ENCODE data around the gene MED27. TPM values are rescaled to one million over a fixed set of nuclear protein-coding genes. Genes with fewer than 3 reads are reported as not detected.
A peak's percentile ranks its signal among the peaks of the same experiment; 100 is the strongest.

The MED27 gene
- total and polyA plus RNA-seq, 7 donors = 10.7 to 24.4 (median 14.2) TPM

- peak in 1 of 2 donors; percentile 52 for DNase-seq
These were observed 235.5 kb downstream of the MED27 start for GRCh38 chr9:131843989-131844744.

GRCh38 chr9:131841765-131842318 is 237.8 kb downstream of the MED27 start:
- Histone ChIP-seq H3K4me3 (no peak overlapping the region), H3K27me3 (ENCODE audit: insufficient read depth in 3 of 3, low read length in 2 of 3) (peaks cover 0 to 52% (median 15%) of the 10 kb centered on the region in 3 donors), H3K4me1 (no peaks in the 10 kb centered on the region), H3K27ac (no peak overlapping the region), H3K9me3 (no peaks in the 10 kb centered on the region), H3K36me3 (ENCODE audit: insufficient read depth in 1 of 2, low read depth in 1 of 2) (no peaks in the 10 kb centered on the region)
- ATAC-seq (no peak), DNase-seq (no peak)
- TF ChIP-seq CTCF (IDR thresholded peaks at IDR 0.05) = no peak
- 73 to 74% (median 73%) methylated on average over 30 of the region's 30 CpGs for WGBS, 3 donors
- intact Hi-C loops (cut with DNase I) = no loop called here

More at GRCh38 chr9:131843989-131844744, 235.5 kb downstream of the MED27 start:
- intact Hi-C loops (cut with DNase I) = no loop called here
- peaks cover 0 to 36% (median 10%) of the 10 kb centered on the region in 3 donors for H3K27me3 ChIP-seq (ENCODE audit: insufficient read depth in 3 of 3, low read length in 2 of 3)
- WGBS, 3 donors = 83 to 86% (median 85%) methylated on average over 32 to 33 of the region's 33 CpGs
- ATAC-seq = no peak
- no peak overlapping the region for H3K27ac ChIP-seq
- H3K4me1 ChIP-seq = no peaks in the 10 kb centered on the region
- H3K9me3 ChIP-seq = no peaks in the 10 kb centered on the region
- H3K4me3 ChIP-seq = no peak overlapping the region
- TF ChIP-seq CTCF (IDR thresholded peaks at IDR 0.05) = no peak
- no peaks in the 10 kb centered on the region for H3K36me3 ChIP-seq (ENCODE audit: insufficient read depth in 1 of 2, low read depth in 1 of 2)

GRCh38 chr9:131840751-131841702 is 238.6 kb downstream of the MED27 start:
- H3K9me3 ChIP-seq = no peaks in the 10 kb centered on the region
- ATAC-seq (no peak), DNase-seq (peak in 1 of 2 donors; percentile 30)
- WGBS, 3 donors = 75 to 83% (median 79%) methylated on average over 25 of the region's 25 CpGs
- TF ChIP-seq CTCF (IDR thresholded peaks at IDR 0.05) = no peak
- intact Hi-C loops (cut with DNase I) = no loop called here
- H3K4me3 ChIP-seq = no peak overlapping the region
- peaks cover 0 to 58% (median 19%) of the 10 kb centered on the region in 3 donors for H3K27me3 ChIP-seq (ENCODE audit: insufficient read depth in 3 of 3, low read length in 2 of 3)
- H3K4me1 ChIP-seq = no peaks in the 10 kb centered on the region
- no peaks in the 10 kb centered on the region for H3K36me3 ChIP-seq (ENCODE audit: insufficient read depth in 1 of 2, low read depth in 1 of 2)
- H3K27ac ChIP-seq = no peak overlapping the region

GRCh38 chr9:131840220-131840619 is 239.4 kb downstream of the MED27 start:
- Histone ChIP-seq H3K4me3 (no peak overlapping the region), H3K36me3 (ENCODE audit: insufficient read depth in 1 of 2, low read depth in 1 of 2) (no peaks in the 10 kb centered on the region), H3K27me3 (ENCODE audit: insufficient read depth in 3 of 3, low read length in 2 of 3) (peaks cover 0 to 58% (median 16%) of the 10 kb centered on the region in 3 donors), H3K4me1 (no peaks in the 10 kb centered on the region), H3K9me3 (no peaks in the 10 kb centered on the region), H3K27ac (no peak overlapping the region)
- no peak for TF ChIP-seq CTCF (IDR thresholded peaks at IDR 0.05)
- ATAC-seq (no peak), DNase-seq (peak in 1 of 2 donors; percentile 15)
- intact Hi-C loops (cut with DNase I) = no loop called here
- 81 to 85% (median 82%) methylated on average over 8 of the region's 8 CpGs for WGBS, 3 donors

All from psoas muscle (tissue), 8 donors.